ENCODE results near the gene ST3GAL4. TPM values are rescaled to one million over a fixed set of nuclear protein-coding genes. Genes with fewer than 3 reads are reported as not detected.
A peak's percentile ranks its signal among the peaks of the same experiment; 100 is the strongest.

ST3GAL4 gene
- total RNA-seq, 3 donors from 2014 or later = 17.6 to 36.2 (median 32.8) TPM

- Histone ChIP-seq H3K27ac (no peak overlapping the region), H3K36me3 (no peaks in the 10 kb centered on the region), H3K4me1 (no peaks in the 10 kb centered on the region), H3K27me3 (peaks cover 0 to 3% of the 10 kb centered on the region in 2 donors), H3K9me3 (no peaks in the 10 kb centered on the region), H3K4me3 (no peak overlapping the region)
- no peak for TF ChIP-seq POLR2AphosphoS5 (IDR thresholded peaks at IDR 0.05)
- TF ChIP-seq POLR2A (IDR thresholded peaks at IDR 0.05) = no peak
- TF ChIP-seq, protein P1, sequence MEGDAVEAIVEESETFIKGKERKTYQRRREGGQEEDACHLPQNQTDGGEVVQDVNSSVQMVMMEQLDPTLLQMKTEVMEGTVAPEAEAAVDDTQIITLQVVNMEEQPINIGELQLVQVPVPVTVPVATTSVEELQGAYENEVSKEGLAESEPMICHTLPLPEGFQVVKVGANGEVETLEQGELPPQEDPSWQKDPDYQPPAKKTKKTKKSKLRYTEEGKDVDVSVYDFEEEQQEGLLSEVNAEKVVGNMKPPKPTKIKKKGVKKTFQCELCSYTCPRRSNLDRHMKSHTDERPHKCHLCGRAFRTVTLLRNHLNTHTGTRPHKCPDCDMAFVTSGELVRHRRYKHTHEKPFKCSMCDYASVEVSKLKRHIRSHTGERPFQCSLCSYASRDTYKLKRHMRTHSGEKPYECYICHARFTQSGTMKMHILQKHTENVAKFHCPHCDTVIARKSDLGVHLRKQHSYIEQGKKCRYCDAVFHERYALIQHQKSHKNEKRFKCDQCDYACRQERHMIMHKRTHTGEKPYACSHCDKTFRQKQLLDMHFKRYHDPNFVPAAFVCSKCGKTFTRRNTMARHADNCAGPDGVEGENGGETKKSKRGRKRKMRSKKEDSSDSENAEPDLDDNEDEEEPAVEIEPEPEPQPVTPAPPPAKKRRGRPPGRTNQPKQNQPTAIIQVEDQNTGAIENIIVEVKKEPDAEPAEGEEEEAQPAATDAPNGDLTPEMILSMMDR (IDR thresholded peaks at IDR 0.05) = no peak
- intact Hi-C loops (cut with DNase I; ENCODE audit: low total_unique reads) = no loop called here
- DNase-seq (ENCODE audit: low spot score in 2 of 2) = no peak
These were observed 83.2 kb downstream of the ST3GAL4 start for GRCh38 chr11:126438691-126439090.

GRCh38 chr11:126440276-126440675 is 84.8 kb downstream of the ST3GAL4 start:
- intact Hi-C loops (cut with DNase I; ENCODE audit: low total_unique reads) = no loop called here
- H3K27me3 ChIP-seq = peaks cover 0 to 3% of the 10 kb centered on the region in 2 donors
- H3K27ac ChIP-seq = no peak overlapping the region
- H3K36me3 ChIP-seq = no peaks in the 10 kb centered on the region
- H3K4me3 ChIP-seq = no peak overlapping the region
- no peaks in the 10 kb centered on the region for H3K9me3 ChIP-seq
- no peaks in the 10 kb centered on the region for H3K4me1 ChIP-seq
- no peak for TF ChIP-seq POLR2A (IDR thresholded peaks at IDR 0.05)
- no peak for TF ChIP-seq POLR2AphosphoS5 (IDR thresholded peaks at IDR 0.05)
- TF ChIP-seq, protein P1 (IDR thresholded peaks at IDR 0.05) = no peak
- no peak for DNase-seq (ENCODE audit: low spot score in 2 of 2)

DNA sequence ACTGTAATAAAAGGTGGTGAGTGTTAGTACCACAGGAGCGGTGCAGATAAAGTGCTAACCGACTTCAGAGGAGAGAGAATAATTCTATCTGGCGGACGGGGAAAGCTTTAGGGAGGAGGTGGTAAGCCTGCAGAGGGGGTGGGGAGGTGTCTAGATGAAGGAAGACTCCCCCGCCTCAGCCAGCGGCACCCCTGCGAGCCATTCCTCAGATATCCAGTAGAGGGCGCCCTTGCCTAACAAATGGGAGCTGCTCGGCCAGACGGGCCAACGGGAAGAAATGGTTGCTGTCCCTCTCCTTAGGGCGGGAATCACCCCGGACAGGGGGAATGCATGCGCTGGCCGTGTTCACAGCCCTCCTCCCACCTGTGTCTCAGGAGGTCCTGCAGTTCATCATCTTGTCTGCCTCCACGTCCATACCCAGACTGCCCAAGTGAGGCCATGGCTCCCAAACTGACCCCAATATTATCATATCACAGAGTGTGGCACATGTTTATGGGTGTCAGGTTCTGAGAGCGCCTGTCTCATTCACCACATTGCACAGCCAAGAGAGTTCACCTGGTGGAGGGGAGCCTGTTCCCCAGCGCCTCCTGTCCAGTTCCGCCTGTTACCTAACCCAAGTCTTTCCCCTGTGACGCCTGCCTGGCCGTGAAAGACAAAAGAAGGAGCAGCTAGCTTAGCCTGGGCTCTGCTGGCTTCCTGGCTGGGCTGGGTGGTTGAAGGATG is 85.5 kb downstream of the ST3GAL4 start:
- no peaks in the 10 kb centered on the region for H3K9me3 ChIP-seq
- TF ChIP-seq, protein P1 (IDR thresholded peaks at IDR 0.05) = peak; percentile 78 to 94 (median 93)
- TF ChIP-seq POLR2A (IDR thresholded peaks at IDR 0.05) = no peak

DNA sequence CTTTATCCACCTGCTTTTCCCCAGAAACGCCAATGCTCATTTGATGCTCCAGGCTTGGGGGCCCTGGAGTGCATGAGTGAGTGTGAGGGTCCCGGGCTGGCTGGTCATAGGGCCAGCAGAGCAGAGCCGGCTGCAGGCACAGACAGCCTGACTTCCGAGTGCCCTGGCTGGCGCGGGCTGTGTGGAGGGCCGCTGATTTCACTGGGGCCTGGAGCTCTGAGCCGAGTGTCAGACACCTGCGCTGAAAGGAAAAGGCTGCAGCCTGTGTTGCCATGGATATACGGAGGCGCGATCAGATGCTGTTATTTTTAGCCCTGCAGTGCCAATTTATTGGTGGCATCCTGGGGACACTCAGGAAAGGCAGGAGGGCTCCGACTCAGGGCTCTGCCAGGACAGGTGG is 87.6 kb downstream of the ST3GAL4 start:
- intact Hi-C loops (cut with DNase I; ENCODE audit: low total_unique reads) = no loop called here
- H3K27me3 ChIP-seq = peaks cover 0 to 3% of the 10 kb centered on the region in 2 donors
- H3K36me3 ChIP-seq = no peaks in the 10 kb centered on the region
- TF ChIP-seq POLR2AphosphoS5 (IDR thresholded peaks at IDR 0.05) = no peak
- TF ChIP-seq, protein P1 (IDR thresholded peaks at IDR 0.05) = no peak
- TF ChIP-seq POLR2A (IDR thresholded peaks at IDR 0.05) = no peak
- no peaks in the 10 kb centered on the region for H3K9me3 ChIP-seq
- H3K4me3 ChIP-seq = no peak overlapping the region
- no peak overlapping the region for H3K27ac ChIP-seq
- H3K4me1 ChIP-seq = no peaks in the 10 kb centered on the region
- no peak for DNase-seq (ENCODE audit: low spot score in 2 of 2)

More for the DNA sequence above, 85.5 kb downstream of the ST3GAL4 start:
- H3K4me1 ChIP-seq = no peaks in the 10 kb centered on the region
- intact Hi-C loops (cut with DNase I; ENCODE audit: low total_unique reads) = no loop called here
- H3K36me3 ChIP-seq = no peaks in the 10 kb centered on the region
- H3K27ac ChIP-seq = no peak overlapping the region
- H3K27me3 ChIP-seq = peaks cover 0 to 3% of the 10 kb centered on the region in 2 donors
- H3K4me3 ChIP-seq = no peak overlapping the region
- DNase-seq (ENCODE audit: low spot score in 2 of 2) = peak; percentile 47 to 83

GRCh38 chr11:126444072-126444471 is 88.6 kb downstream of the ST3GAL4 start:
- no peaks in the 10 kb centered on the region for H3K4me1 ChIP-seq
- peaks cover 0 to 3% of the 10 kb centered on the region in 2 donors for H3K27me3 ChIP-seq
- H3K9me3 ChIP-seq = no peaks in the 10 kb centered on the region
- no peak overlapping the region for H3K4me3 ChIP-seq
- H3K27ac ChIP-seq = no peak overlapping the region
- H3K36me3 ChIP-seq = no peaks in the 10 kb centered on the region
- intact Hi-C loops (cut with DNase I; ENCODE audit: low total_unique reads) = no loop called here
- no peak for DNase-seq (ENCODE audit: low spot score in 2 of 2)
- no peak for TF ChIP-seq POLR2AphosphoS5 (IDR thresholded peaks at IDR 0.05)
- TF ChIP-seq POLR2A (IDR thresholded peaks at IDR 0.05) = no peak
- TF ChIP-seq, protein P1 (IDR thresholded peaks at IDR 0.05) = no peak
